Measurements from ENCODE around the gene TRMT11.

- TF ChIP-seq ZNF501 (tag by site-specific recombination; IDR thresholded peaks at IDR 0.05) (no peak), ZFP3 (tag by site-specific recombination; IDR thresholded peaks at IDR 0.05; ENCODE audit: low read depth) (no peak), ZNF76 (tag by site-specific recombination; IDR thresholded peaks at IDR 0.05; ENCODE audit: borderline replicate concordance, low read depth) (no peak)
- TF ChIP-seq, protein P1, sequence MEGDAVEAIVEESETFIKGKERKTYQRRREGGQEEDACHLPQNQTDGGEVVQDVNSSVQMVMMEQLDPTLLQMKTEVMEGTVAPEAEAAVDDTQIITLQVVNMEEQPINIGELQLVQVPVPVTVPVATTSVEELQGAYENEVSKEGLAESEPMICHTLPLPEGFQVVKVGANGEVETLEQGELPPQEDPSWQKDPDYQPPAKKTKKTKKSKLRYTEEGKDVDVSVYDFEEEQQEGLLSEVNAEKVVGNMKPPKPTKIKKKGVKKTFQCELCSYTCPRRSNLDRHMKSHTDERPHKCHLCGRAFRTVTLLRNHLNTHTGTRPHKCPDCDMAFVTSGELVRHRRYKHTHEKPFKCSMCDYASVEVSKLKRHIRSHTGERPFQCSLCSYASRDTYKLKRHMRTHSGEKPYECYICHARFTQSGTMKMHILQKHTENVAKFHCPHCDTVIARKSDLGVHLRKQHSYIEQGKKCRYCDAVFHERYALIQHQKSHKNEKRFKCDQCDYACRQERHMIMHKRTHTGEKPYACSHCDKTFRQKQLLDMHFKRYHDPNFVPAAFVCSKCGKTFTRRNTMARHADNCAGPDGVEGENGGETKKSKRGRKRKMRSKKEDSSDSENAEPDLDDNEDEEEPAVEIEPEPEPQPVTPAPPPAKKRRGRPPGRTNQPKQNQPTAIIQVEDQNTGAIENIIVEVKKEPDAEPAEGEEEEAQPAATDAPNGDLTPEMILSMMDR (tag by site-specific recombination; IDR thresholded peaks at IDR 0.05): no peak
Observed at GRCh38 chr6:125955973-125956372, 30.4 kb upstream of the TRMT11 start.
